ENCODE data around the gene SEC23IP.
"Not testable (repeated sequence)": the region's sequence is repeated elsewhere in the genome, so short reads cannot be mapped to it uniquely, and the experiment has no call there.

SEC23IP gene

DNA sequence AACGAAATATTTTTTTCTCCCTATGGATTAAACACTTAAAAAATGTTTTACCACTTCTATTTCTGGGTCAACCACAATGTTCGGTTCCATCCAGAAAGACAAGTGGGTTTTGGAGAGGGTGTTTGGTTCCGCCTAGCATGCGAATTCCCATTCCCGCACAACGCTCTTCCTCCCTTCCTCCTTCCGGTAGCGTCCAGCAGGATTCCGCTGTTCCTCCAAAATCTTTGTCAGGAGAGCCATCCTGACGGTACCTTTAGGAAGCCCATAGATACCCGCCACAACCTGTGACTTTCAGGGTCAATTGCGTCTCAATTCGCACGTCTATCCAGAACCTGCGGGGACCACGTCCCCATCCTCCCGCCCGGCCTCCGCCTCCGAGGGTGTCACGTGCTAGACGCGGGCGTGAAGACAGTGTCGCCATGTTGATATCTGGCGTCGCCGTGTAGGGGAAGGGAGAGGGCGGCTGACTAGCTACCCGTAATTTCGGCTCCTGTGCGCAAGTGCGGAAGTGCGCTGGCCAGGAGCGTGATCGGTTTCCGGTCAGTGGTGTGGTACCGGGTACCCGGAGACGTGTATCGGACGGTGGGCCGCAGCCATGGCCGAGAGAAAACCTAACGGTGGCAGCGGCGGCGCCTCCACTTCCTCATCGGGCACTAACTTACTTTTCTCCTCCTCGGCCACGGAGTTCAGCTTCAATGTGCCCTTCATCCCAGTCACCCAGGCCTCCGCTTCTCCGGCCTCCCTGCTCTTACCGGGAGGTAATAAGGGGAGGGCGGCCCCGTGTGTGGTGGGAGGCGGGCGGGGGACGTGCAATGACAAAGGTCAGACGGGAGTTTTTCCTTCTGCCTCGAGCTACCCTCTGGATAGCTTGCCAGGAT, at the start of gene SEC23IP:
Gene SEC23IP, plus strand, starts transcription at position 543 of the 878 bp plus-strand sequence. Its CDS starts 53 bp downstream, at position 596.
- peak; percentile 93 for DNase-seq

DNA sequence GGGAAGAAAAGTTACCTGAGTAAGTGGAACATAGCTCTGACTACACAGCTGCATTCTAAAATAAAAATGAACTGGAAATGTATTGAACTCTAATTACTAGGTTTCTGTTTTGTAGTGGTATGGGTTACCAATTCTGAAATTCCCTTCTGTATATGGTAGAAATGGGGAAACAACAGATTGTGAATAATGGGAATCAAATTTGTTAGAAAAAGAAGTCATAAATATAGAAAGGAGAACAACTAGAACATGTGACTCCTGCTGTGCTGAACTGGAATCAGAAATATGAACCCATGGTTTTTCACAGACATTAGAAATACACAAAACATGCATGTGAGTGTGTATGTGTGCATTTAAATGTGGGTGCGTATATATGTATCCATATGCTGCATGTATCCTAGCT, 46.9 kb upstream of the SEC23IP start:
- DNase-seq = no peak

DNA sequence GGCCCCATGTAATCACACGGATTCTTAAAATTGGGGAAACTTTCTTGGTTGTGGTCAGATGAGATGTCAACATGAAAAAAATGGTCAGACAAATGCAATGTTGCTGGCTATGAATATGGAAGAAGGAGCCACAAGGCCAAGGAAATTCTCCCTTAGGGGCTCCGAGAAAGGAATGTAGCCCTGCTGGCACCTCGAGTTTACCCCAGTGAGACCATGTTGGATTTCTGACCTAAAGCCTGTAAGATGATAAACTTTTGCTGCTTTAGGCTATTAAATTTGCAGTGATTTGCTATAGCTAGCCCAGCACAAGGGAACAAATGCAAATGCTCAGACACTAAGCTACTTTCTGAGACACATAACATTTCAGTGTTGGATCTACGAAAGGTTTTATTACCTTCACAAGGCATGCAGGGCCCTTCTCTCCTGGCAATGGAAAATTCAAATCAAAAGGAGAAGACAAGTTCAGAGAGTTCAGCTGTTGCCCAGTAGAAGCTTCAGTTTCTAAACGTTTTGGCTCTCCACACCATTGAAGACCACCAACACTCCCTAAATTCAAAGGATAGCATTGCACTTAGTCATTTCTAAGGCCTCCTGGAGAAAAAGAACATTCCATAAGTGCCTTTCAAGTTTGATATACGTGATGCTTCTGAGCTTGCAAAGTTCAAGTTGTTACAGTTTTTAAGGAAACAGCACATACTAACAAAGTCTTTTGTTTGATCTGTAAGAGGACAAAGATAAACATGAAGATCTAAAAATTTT, 43.3 kb upstream of the SEC23IP start:
- DNase-seq = peak; percentile 86

DNA sequence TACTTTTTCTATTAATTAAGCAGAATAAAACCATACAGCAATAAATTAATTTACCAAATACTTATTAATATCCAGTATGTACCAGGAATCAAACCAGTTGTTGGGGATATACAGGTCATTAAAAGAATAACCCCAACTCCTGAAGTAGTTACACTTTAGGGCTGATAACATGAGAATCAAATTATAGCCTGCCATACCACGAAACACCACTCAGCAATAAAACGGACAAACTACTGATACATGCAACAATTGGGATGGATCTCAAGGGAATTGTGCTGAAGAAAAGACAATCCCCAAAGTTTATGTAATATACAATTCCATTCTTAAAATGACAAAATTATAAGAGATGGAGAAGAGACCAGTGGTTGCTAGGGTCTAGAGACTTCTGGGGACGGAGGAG, 42.6 kb upstream of the SEC23IP start:
- DNase-seq = peak; percentile 25

DNA sequence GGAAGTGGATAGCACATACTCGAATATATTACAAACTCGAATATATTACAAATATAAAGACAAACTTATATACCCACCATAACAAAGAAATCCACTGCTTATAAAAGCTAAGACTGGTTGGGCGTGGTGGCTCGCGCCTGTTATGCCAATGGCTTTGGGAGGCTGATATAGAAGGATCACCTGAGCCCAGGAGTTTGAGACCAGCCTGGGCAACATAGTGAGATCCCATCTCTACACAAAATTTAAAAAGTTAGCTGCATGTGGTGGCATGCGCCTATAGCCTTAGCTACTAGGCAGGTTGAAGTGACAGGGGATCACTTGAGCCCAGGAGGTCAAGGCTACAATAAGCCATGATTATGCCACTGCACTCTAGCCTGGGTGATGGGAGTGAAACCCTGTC, 40.3 kb upstream of the SEC23IP start:
- no peak for DNase-seq

DNA sequence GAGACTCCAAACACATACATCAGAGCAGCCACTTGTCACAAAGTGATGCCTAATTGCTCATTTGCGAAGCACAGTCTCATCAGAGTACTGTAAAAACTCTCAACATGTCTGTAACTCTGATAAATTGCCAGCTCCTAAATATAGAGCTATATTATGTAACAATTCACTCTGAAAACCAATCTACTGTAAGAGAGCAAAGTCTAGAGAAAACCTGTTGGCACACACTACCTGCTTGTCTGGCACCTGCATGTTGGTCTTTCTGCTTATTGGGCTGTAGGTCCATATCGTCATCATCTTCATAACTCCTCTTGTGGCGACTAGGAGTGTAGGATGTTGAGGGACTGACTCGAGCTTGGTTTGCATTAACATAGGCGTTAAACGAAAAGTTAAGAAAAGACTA, 39.7 kb upstream of the SEC23IP start:
- no peak for DNase-seq

DNA sequence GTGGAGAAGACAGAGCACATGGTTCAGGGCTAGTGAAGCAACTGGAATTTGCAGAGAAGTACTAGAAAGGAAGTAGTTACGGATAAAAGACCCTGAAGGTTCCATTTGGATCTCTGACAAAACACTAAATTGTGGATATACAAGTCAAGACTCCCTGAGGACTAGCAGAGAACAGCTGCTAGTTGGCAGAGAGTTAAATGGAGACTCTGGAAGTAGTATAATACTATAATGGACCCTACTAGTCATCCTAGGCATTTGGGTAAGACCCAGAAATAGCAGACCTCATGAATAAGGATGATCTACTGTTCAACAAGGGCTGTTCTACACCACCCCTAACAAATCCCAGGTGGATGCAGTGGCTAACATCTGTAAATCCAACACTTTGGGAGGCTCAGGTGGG, 39.0 kb upstream of the SEC23IP start:
- DNase-seq = no peak

DNA sequence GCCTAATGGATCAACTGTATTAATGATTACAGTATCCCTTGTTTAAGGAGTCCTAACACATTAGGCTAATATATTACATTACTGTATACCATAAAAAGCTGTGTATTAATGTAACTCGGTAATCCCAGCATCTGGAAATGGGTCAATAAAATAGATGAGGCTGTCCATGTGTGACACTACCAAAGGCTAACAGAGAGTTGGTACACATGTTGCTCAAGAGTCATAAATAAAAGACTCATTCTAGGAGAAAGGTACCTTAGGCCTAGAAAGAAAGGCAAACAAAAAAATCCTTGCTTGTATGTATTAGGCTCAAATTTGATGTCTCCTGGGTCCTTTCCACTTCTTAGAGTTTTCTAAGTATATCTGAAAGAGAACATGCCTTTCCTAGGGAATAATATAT, 34.5 kb upstream of the SEC23IP start:
- no peak for DNase-seq

DNA sequence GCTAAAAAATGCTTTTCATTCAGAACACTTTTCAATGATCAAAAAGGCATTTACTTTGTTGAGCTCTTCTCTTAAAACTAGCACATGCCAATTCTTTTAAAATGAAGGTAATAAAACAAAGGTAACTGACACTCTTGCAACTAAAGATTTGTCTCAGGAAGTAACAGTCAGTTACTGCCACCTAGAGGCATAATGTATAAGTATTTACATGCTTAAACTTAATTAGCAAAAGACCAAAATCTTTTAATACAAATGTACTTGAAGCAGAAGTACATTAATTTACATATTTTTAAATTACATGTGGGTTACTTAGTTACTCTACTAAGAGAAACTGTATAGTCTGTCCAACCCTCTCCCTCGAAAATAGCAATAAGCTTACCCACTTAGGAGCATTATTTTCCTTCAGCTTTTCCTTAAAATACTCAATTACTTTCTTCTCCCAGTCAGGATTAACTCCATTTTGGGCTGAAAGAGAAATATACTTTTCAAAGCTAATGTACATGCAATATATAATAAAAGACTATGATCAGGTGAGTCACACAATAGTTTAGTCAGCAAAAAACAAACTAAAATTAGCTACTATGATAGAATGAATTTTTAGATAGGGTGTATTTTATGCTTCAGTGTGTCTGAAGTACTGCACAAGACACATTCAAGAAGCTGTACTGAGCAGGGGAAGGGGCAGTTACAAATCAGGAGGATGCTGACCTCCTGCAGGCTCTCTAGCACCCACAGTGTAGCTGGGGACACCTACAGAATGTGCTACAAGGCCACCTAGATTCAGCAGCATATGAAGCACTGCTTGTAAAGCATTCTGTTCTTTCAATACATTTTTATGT, 32.9 kb upstream of the SEC23IP start:
- DNase-seq = peak; percentile 43

DNA sequence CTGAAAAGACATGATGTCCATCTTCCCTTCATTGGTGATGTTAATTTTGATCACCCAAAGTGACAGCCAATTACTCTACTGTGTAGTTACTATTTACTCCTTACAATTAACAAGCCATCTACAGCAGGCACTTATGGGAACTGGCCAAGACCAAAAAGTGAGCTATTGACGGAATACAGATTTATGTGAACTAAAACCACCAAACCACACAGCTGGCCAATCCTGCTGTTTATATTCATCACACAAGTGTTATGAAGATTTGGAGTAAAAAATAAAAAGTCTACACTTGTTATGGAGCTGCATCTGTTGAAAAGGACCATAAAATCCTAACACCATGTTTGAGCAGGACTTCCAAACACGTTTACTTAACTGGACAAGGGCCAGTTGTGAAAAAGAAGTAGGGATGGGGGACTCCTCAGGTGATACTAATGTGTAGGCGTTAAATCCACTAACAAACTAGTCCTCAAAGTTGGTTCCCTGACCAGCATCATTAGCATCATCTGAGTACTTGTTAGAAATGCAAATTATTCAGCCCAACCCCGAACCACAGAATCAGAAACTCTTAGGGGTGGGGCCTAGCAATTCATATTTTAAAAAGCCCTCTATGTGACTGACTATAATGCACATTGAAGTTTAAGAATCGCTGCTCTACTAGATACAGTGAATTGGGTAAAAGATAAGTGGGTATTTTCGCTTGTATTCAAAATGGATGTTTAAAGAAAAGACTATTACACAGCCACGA, 31.5 kb upstream of the SEC23IP start:
- no peak for DNase-seq

DNA sequence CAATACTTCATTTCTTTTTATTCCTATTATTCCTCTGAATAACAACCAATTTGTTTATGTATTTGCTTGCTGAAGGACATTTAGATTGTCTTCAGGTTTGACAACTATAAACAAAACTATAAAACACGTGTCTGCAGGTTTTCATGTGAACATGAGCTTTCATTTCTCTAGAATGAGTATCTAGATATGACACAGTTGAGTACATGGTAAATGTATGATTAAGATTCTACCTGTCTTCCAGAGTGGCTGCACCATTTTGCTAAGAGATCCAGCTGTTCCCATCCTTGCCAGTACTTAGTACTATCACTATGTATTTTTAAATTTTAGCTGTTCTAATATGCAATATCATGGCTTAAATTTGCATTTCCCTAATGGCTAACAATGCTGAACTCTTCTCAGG, 30.0 kb upstream of the SEC23IP start:
- DNase-seq = no peak

DNA sequence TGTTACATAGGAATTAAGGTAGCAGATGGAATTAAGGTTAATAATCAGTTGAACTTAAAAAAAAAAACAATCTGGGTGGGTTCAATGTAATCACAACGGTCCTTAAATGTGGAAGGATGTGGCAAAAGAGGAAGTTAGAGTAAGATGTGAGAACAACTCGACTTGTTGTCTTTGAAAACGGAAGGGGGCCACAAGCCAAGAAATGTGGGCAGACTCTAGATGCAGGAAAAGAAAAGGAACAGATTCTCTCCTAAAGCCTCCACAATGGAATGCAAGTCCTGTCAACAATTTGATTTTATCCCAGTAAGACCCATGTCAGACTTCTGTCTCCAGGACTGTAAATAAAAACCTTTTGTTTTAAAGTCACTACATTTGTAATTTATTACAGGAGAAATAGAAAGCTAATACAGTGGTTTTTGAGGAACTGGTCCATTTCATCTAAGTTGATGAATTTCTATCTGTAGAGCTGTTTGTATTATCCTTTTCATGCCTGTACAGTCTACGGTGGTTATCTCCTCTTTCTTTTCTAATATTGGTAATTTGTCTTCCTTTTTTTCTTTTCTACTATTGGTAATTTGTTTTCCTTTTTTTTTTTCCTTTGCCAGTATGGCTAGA, 28.5 kb upstream of the SEC23IP start:
- no peak for DNase-seq

DNA sequence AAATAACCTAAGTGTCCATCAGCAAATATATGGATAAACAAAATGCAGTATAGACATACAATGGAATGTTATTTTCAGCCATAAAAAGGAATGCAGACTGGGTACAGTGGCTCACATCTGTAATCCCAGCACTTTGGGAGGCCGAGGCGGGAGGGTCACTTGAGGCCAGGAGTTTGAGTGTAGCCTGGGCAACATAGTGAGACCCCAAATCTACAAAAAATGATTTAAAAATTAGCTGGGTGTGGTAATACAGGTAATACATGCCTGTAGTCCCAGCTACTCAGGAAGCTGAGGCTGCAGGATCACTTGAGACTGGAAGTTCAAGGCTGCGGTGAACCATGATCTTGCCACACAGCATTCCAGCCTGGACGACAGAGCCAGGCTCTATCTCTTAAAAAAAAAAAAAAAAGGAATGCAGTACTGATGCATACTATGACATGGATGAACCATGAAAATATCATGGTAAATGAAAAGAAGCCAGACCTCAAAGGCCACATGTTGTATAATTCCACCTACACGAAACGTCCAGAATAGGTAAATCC, 26.8 kb upstream of the SEC23IP start:
- DNase-seq = no peak

DNA sequence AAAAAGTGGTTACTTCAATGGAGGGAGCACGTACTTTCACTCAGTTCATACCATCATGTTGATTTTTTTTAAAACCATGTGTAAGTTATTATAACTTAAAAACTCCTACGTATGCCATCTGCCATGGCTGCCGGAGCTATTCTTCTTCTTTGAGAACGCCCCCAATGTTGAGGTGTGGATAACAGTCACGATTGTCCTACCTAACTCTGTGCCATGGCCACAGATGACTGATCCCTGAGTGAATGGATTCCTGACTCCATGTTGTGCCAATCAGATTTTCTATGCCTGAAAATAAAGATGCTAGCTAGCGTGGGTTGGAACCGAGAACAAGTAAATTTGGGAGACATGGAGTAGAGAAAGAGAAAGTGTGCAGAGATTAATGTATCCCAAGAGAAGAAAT, 25.2 kb upstream of the SEC23IP start:
- no peak for DNase-seq

DNA sequence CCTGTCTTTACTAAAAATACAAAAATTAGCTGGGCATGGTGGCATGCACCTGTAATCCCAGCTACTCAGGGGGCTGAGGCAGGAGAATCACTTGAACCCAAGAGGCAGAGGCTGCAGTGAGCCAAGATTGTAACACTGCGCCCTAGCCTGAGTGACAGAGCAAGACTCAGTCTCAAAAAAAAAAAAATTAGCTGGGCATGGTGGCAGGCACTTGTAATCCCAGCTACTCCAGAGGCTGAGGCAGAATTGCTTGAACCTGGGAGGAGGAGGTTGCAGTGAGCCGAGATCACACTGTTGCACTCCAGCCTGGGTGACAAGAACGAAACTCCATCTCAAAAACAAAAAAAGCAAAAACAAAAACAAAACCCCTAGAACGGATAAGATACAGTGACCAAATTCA, 23.1 kb upstream of the SEC23IP start:
- not testable (repeated sequence) for DNase-seq

DNA sequence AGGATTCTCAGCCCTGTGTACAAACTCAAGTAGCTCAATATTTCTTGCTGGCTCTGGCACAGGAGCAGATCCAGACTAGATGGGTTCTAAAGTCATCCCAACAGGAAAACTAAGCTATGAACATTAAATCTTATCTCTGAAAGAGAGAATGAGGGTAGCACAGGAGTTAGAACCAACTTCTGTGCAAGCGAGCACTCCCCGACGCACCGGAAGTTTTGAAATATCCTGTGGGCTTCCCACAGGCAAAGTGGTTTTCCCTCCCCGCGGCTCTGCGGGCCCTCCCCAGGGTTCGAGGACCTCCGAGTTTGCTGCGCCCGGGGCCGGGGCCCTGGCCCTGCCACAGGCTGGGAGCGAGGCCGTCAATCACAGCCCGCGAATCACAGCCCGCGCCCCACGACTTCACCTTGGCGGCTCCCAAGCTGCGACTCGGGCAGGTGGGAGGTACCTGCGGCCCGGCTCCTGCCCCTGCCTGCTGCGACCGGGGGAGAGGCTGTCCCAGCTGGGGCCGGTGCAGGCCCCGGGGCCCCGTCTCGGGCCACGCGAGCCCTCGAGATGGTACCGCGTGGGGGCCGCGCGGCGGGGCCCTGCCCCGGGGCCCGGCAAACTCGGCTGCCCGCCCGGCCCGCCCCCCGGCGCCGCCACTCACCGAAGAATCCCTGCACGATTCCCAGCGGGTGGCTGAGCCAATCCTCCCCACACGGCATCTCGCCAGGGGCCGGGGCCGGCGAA, 20.5 kb upstream of the SEC23IP start:
- peak; percentile 36 for DNase-seq

DNA sequence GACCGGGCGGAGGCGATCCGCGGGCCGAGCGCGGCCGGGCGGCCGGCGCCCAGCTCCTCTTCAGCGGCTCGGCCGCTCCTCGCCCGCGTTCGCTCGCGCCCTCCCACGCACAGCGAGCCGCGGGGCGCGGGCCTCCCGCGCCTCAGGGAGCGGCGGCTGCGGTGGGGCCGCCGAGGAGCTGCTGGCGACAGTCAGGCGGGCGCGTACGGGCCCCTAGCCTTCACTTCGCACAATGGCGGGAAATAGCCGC, 20.0 kb upstream of the SEC23IP start, which contains the start of gene MCMBP:
Gene MCMBP, minus strand, starts transcription at position 234 of the 250 bp plus-strand sequence. CDS start 259 bp downstream, outside the sequence.
- DNase-seq = no peak

DNA sequence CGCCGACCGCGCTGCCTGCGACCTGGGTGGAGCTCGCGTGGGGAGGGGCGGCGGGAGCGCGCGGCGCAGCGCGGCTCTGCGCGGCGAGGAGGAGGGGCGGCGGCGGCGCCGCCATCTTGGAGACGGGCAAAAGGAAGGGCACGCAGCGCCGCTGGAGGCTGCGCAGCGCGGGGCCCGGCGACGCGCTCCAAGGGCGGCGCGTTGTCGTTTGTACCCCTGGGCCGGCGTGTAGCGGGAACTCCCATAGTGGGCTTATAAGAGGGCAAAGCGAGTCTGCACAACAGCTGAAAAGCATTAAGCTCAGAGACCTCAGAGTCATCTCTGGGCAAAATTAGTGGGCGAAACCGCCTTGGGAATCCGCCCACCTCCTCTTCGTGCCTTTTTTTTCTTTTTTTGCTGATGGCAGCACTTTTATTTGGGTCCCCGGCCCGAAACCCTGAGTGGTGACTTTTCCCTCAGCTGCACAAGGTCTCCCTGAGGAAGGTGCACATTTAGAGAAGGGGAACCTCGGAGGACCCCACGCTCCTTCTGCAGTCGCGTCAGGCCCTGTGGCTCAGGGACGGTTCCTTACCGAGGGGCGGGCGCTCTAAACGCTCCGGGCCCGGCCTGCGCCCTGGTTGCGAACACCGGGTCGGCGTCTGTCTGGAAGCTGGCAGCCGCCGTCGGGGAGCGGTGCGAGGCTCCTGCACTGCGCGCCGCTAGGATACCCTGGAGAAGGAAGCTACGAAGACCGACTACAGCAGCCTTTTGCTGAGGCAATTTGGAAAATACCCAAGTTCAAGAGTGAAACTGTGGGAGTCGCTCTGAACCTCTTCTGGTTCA, 19.5 kb upstream of the SEC23IP start:
- peak; percentile 87 for DNase-seq

DNA sequence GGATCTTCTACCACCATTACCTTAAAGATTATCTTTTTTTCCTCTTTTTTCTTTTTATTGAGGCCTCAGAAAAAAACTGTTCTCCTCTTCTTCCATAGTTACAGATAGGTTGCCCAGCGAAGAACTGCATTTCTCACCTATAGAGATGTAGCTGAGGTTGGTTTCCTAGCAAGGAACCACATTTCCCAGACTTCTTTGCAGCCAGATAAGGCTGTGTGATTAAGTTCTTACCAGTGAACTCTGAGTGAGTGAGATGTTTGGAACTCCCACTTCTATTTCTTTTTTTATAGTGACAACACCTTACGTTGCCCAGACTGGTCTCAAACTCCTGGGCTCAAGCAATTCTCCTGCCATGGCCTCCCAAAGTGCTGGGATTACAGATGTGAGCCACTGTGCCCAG, 14.0 kb upstream of the SEC23IP start:
- no peak for DNase-seq

DNA sequence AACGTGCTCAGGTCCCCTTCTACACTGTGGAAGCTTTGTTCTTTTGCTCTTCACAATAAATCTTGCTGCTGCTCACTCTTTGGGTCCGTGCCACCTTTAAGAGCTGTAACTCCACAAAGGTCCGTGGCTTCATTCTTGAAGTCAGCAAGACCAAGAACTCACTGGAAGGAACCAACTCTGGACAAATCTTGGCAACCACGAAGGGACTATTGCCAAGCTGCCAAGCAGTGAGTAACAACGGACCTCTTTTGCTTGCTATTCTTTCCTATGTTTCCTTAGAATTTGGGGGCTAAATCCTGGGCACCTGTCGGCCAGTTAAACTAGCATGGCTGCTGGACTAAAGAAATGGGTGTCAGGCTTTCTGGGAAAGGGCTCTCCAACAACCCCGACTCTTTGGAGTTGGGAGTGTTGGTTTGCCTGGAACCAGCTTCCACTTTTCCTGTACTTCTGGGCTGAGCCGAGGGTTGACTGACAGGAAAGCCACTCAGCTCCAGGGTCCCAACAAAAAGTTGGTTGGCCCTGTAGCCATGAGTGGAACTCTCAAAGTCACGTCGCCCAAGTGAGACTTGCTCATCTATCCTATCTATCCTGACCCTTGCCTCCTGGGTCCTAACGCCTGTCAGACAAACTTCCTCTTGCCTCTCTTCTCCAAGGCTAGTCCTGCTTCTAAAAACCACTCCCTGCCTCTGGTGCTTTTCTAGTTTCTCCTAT, 8.5 kb upstream of the SEC23IP start:
- DNase-seq = not testable (repeated sequence)
